Measurements from ENCODE around the gene DNAJB14.

The DNAJB14 gene

GRCh38 chr4:99893839-99894160 lies 52.6 kb downstream of the DNAJB14 start:
- TF ChIP-seq YY1 (IDR thresholded peaks at IDR 0.05; ENCODE audit: low read depth) (no peak; the same call in 1 of the 2 replicates), TEAD4 (IDR thresholded peaks at IDR 0.05) (no peak), RAD21 (IDR thresholded peaks at IDR 0.05; ENCODE audit: low read depth) (no peak), USF1 (IDR thresholded peaks at IDR 0.05) (no peak), TAF1 (IDR thresholded peaks at IDR 0.05; ENCODE audit: low read depth) (no peak), EP300 (IDR thresholded peaks at IDR 0.05; ENCODE audit: borderline replicate concordance) (no peak), ZBTB7A (IDR thresholded peaks at IDR 0.05; ENCODE audit: low read depth) (no peak), TCF12 (IDR thresholded peaks at IDR 0.05; ENCODE audit: low read depth) (no peak)
- TF ChIP-seq, protein P1, sequence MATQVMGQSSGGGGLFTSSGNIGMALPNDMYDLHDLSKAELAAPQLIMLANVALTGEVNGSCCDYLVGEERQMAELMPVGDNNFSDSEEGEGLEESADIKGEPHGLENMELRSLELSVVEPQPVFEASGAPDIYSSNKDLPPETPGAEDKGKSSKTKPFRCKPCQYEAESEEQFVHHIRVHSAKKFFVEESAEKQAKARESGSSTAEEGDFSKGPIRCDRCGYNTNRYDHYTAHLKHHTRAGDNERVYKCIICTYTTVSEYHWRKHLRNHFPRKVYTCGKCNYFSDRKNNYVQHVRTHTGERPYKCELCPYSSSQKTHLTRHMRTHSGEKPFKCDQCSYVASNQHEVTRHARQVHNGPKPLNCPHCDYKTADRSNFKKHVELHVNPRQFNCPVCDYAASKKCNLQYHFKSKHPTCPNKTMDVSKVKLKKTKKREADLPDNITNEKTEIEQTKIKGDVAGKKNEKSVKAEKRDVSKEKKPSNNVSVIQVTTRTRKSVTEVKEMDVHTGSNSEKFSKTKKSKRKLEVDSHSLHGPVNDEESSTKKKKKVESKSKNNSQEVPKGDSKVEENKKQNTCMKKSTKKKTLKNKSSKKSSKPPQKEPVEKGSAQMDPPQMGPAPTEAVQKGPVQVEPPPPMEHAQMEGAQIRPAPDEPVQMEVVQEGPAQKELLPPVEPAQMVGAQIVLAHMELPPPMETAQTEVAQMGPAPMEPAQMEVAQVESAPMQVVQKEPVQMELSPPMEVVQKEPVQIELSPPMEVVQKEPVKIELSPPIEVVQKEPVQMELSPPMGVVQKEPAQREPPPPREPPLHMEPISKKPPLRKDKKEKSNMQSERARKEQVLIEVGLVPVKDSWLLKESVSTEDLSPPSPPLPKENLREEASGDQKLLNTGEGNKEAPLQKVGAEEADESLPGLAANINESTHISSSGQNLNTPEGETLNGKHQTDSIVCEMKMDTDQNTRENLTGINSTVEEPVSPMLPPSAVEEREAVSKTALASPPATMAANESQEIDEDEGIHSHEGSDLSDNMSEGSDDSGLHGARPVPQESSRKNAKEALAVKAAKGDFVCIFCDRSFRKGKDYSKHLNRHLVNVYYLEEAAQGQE (IDR thresholded peaks at IDR 0.05; ENCODE audit: low read depth) = no peak

DNA sequence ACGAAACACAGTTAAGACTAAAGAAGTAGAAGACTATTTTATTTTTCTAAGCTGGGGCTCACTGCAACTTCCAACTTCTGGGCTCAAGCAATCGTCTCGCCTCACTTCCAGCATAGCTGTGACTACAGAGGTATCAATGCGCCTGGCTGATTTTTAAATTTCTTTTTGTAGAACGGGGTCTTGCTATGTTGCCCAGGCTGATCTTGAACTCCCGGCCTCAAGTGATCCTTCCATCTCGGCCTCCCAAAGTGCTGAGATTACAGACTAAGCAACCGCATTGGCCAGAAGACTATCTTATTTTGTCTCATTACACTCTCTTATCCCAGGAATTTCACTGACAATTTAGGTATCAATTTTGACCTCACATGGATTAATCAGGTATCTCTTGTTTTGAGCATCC lies 53.4 kb downstream of the DNAJB14 start:
- no peak for TF ChIP-seq TEAD4 (IDR thresholded peaks at IDR 0.05)
- no peak for TF ChIP-seq EP300 (IDR thresholded peaks at IDR 0.05; ENCODE audit: borderline replicate concordance)
- TF ChIP-seq CREB1 (IDR thresholded peaks at IDR 0.05; ENCODE audit: low read depth) = no peak
- TF ChIP-seq MAX (IDR thresholded peaks at IDR 0.05) = no peak

GRCh38 chr4:99891351-99891750 lies 55.1 kb downstream of the DNAJB14 start:
- no peak for TF ChIP-seq FOXM1 (IDR thresholded peaks at IDR 0.05; ENCODE audit: borderline replicate concordance, low read depth)
- TF ChIP-seq CEBPB (IDR thresholded peaks at IDR 0.05) = no peak
- TF ChIP-seq MAX (IDR thresholded peaks at IDR 0.05) = no peak
- TF ChIP-seq CREB1 (IDR thresholded peaks at IDR 0.05; ENCODE audit: low read depth) = no peak
- no peak for TF ChIP-seq TCF12 (IDR thresholded peaks at IDR 0.05; ENCODE audit: low read depth)
- TF ChIP-seq EGR1 (IDR thresholded peaks at IDR 0.05) = no peak
- no peak for TF ChIP-seq ZBTB7A (IDR thresholded peaks at IDR 0.05; ENCODE audit: low read depth)
- TF ChIP-seq EP300 (IDR thresholded peaks at IDR 0.05; ENCODE audit: borderline replicate concordance) = no peak
- no peak for TF ChIP-seq TAF1 (IDR thresholded peaks at IDR 0.05; ENCODE audit: low read depth)
- TF ChIP-seq, protein P1 (IDR thresholded peaks at IDR 0.05; ENCODE audit: low read depth) = no peak
- TF ChIP-seq USF1 (IDR thresholded peaks at IDR 0.05) = no peak
- TF ChIP-seq NFIC (IDR thresholded peaks at IDR 0.05) = no peak
- no peak for TF ChIP-seq RAD21 (IDR thresholded peaks at IDR 0.05; ENCODE audit: low read depth)
- TF ChIP-seq YY1 (IDR thresholded peaks at IDR 0.05; ENCODE audit: low read depth) = no peak
- no peak for TF ChIP-seq TEAD4 (IDR thresholded peaks at IDR 0.05)

- TF ChIP-seq USF1 (IDR thresholded peaks at IDR 0.05) = no peak
- no peak for TF ChIP-seq CREB1 (IDR thresholded peaks at IDR 0.05; ENCODE audit: low read depth)
- no peak for TF ChIP-seq CEBPB (IDR thresholded peaks at IDR 0.05)
- no peak for TF ChIP-seq FOXM1 (IDR thresholded peaks at IDR 0.05; ENCODE audit: borderline replicate concordance, low read depth)
- no peak for TF ChIP-seq TEAD4 (IDR thresholded peaks at IDR 0.05)
- TF ChIP-seq MAX (IDR thresholded peaks at IDR 0.05) = no peak
- TF ChIP-seq TAF1 (IDR thresholded peaks at IDR 0.05; ENCODE audit: low read depth) = no peak
- no peak for TF ChIP-seq YY1 (IDR thresholded peaks at IDR 0.05; ENCODE audit: low read depth)
- TF ChIP-seq NFIC (IDR thresholded peaks at IDR 0.05) = no peak
- TF ChIP-seq RAD21 (IDR thresholded peaks at IDR 0.05; ENCODE audit: low read depth) = no peak
- TF ChIP-seq ZBTB7A (IDR thresholded peaks at IDR 0.05; ENCODE audit: low read depth) = no peak
- TF ChIP-seq, protein P1 (IDR thresholded peaks at IDR 0.05; ENCODE audit: low read depth) = no peak
- no peak for TF ChIP-seq TCF12 (IDR thresholded peaks at IDR 0.05; ENCODE audit: low read depth)
Observed at GRCh38 chr4:99887837-99888236, 58.6 kb downstream of the DNAJB14 start.

Data from Ishikawa (cell line).